Bone marrow (tissue), 2 donors: ENCODE measurements around the gene STK32A.
A peak's percentile ranks its signal among the peaks of the same experiment; 100 is the strongest.

Experiments
- DNase-seq, 2 donors: peaks; one replicate each; lab custom pipeline; 2025; lab: John Stamatoyannopoulos, UW

Gene STK32A

GRCh38 chr5:147259837-147260236 is 25.0 kb downstream of the STK32A start:
- no peak for DNase-seq

- no peak for DNase-seq
These were observed 32.4 kb downstream of the STK32A start for GRCh38 chr5:147267082-147267832.

- DNase-seq, result no peak
These were observed 41.7 kb downstream of the STK32A start for GRCh38 chr5:147276497-147276896.

DNA sequence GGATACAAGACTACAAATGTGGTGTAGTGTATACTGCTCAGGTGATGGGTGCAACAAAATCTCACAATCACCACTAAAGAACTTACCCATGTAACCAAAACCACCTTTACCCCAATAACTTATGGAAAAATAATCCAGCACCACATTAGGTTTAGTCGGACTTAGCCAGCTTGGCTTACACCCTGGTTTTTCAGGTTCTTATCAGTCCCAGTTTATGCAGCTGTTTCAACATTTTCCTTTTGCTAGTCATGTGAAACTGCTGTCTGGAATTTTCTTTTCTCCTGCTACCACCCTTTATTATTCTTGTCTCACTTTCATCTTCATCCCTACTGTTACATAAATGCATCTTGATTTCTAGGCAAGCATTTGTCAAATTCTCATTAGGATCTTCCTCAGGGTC is 51.5 kb downstream of the STK32A start:
- no peak for DNase-seq

DNA sequence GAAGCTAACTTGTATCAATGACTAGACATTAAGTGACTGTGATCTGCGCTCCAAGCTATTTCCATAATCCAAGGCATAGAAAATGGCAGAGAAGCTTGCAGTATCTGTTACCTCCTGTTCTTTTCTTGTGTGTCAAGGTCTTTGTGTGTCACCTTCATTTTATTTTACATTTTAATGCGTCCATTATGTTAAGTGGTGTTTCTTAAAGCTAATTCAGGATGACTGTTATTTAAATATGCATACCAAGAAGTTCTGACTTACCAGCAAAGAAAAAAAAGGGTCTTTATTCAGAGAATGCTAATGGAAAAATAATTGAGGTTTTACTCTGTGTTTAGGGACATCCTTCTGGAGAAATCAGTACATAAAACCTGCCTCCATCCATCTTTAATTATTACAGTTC is 52.3 kb downstream of the STK32A start:
- DNase-seq, result no peak

DNA sequence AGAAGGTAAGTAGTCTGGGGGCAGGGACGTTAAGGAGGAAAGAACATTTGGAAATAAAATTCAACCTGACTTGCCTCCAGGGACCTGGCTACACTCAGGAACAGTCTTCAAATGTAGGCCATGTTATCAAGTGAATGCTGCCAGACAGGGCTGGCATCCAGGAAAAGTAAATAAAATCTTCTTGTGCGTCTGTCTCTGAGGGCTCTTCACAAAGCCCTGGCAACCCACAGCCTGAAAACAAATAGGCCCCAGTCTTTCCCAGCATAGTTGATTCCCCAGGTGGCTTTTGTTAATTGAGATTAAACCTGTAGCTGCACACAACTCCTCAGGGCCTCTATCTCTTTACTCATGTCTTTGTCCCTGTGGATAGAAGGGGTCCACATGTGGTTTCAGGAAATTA is 55.4 kb downstream of the STK32A start:
- DNase-seq, result no peak

DNA sequence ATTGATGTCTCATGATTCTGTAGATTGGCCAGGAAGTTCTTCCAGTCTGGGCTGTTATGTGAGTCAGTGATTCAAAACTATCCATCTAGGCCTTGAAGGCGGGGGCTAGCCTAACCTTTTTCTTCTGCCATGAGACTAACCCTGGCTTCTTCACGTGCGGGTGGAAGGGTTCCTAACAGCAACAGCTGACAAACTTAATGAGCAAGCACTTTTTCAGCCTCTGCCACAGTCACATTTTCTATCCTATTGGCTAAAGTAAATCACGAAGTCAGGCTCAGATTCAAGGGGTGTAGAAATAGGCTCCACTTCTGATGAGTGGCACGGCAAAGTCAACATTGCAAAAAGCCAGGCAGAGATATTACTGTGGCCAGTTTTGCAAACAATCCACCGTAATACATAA is 68.4 kb downstream of the STK32A start:
- DNase-seq, result no peak

DNA sequence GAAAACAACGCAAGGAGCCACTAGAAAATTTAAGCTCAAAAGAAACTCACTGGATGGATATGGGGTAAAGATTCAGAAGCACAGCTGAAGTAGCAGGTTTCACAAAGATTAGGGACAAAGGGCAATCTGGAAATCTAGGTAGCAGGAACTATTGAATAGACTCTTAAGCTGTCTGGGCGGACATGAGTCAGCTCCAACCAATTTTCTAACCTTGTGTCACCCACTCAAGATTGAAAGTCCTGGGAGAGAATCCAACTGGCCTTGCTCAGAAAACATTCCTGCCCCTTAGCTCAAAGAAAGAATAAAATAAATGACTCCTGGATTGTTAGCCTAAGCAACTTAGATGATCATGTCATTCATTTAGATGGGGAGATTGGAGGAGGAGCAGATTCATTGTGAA is 69.2 kb downstream of the STK32A start:
- no peak for DNase-seq

- no peak for DNase-seq
These were observed 70.3 kb downstream of the STK32A start for GRCh38 chr5:147305147-147305546.

DNA sequence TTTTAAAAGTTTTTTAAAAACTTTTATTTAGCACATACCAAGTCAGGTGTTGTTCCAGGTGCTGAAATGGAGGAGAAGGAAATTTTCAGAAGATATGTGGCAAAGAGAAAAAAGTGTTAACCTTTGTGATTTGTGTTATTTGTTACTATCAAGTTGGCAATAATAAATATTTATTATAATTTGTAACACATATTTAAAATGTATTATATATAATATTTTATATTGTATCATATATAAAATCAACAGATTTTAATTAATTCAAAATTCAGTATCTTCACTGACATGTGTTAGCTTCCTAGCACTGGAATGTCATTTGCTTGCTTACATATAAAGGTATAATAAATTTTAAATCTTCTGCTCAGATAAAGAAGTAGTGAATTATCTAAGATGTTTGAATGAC is 71.5 kb downstream of the STK32A start:
- no peak for DNase-seq

DNA sequence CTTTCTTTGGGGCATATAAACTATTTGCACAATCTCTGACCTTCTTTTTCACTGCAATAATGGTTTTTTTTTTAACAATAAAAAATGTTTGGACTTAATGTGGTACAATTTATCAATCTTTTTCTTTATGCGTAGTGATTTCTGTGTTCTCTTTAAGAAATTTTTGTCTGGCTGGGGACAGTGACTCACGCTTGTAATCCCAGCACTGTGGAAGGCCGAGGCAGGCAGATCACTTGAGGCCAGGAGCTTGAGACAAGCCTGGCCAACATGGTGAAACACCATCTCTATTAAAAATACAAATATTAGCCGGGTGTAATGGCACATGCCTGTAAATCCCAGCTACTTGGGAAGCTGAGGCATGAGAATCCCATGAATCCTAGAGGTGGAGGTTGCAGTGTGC is 72.3 kb downstream of the STK32A start:
- no peak for DNase-seq

GRCh38 chr5:147309621-147310020 is 74.8 kb downstream of the STK32A start:
- no peak for DNase-seq

DNA sequence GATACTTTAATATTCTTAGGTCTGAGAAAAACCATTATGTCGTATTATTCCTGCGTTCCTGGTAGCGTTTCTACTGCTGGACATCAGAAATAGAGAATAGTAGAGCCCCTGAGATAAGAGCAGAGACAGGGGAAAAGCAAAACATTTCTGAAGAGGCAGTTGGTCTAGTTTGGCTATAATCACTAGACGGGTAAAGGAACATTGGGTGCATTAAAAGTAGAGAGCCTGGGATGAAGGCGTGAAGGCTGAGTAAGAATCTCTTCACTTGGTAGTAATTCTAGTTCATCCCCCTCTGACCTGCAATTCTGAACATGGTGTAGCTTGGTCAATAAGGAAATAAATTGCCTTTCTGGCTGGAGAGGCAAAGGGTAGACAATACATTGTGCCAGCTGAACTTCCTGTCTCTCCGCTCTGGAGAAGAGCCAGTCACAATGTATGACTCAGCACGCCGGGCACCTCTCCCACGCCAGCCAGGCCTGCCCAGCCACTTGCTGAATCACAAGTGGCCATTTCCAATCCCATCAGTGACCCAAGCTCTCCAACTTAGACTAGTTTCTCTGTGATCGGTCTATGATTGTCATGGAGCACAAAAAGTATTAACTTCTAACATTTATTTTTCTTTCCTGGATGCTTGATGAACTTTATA is 75.4 kb downstream of the STK32A start:
- peak; percentile 6 to 28 for DNase-seq

DNA sequence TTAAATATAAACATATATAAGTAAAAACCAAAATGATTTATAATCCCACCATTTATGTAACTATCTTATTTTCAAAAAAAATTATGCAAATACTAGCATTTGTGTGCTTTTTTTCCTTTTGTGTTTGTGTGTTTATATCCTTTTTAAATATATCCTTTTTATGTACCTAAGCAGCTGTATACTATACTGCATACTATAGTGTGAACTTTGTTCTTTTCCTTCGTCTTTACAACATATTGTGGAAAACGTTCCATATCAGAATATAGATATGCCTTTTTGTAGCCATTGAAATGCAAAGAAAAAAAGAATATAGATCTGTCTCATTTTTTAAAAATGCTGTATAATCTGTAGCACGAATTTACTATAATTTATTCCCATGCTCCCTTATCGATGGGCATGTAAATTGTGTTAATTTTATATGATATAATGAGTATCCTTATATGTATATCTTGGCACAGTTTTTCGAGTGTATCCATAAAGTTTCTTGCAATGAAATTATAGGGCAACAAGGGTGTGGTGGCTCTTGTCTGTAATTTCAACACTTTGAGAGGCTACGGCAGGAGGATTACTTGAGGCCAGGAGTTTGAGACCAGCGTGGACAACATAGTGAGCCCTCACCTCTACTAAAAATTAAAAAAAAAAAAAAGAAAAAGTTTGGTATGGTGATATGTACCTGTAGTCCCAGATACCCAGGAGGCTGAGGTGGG is 83.3 kb downstream of the STK32A start:
- no peak for DNase-seq

GRCh38 chr5:147321569-147321968 is 86.7 kb downstream of the STK32A start:
- DNase-seq, result no peak

- DNase-seq, result no peak
These were observed 92.6 kb downstream of the STK32A start for GRCh38 chr5:147327421-147327820.

GRCh38 chr5:147327905-147328304 is 93.1 kb downstream of the STK32A start:
- no peak for DNase-seq

DNA sequence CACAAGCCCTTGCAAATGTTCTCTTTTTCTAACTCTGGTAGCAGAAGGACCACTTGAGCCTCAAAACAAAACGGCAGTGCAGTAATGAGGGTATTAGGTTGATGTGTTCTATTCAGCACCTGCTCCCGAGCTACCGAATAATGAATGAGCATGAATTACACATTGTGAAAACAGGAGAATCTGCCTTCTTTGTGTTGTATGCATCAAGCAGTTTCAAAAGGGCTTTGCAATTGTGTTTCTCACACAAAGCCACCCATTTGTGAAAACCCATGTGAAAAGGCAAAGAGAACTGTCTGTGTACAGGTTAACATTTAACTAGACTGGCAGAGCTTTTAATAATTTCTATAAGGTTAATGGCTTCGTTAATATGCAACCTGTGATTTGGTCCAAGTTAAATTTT is 97.8 kb downstream of the STK32A start:
- DNase-seq, result no peak

DNA sequence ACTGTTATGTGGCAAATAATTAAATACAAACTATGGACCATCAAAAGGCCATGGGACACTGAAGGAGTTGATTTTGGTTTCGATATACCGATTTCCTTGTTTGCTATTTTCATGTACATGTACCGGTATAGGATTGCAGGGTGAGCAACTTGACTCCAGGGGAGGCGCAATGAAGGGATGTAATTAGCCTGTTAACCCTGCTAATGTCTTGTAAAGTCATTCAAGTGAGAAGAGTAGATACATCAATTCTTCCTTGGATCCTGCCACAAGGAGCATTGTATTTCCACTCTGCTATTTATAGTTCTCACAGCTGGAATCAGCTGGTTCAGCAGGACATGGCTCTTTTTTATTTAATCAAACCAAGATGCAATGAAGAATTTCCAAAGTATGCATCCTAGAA is 102.0 kb downstream of the STK32A start:
- no peak for DNase-seq

DNA sequence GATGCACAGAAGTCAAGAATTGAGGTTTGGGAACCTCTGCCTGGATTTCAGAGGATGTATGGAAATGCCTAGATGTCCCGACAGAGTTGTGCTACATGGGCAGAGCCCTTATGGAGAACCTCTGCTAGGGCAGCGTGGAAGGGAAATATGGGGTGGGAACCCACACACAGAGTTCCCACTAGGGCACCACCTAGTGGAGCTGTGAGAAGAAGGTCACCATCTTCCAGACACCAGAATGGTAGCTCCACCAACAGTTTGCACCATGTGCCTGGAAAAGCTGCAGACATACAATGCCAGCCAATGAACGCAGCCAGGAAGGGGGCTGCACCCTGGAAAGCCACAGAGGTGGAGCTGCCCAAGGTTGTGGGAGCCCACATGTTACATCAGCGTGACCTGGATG is 104.5 kb downstream of the STK32A start:
- DNase-seq, result no peak

- DNase-seq, result no peak
These were observed 106.1 kb downstream of the STK32A start for GRCh38 chr5:147340941-147341340.

DNA sequence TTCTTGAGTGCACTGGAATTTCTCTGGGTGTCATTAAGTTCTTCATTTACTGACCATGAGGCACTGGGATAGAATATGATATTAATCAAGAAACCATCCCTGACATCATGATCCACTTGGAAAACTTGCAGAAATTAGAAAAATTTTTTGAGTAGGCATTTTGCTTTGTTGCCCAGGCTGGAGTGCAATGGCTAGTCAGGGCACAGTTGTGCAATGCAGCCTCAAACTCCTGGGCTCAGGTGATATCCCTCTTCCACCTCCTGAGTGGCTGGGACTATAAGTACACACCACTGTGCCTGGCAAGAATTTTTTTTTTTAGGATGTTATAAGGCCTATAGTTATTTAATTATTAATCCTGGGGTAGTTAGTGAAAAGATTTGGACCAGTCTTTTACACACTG is 106.5 kb downstream of the STK32A start:
- no peak for DNase-seq

- no peak for DNase-seq
These were observed 110.0 kb downstream of the STK32A start for GRCh38 chr5:147344861-147345260.
